Activated T-cell treated with anti-CD3 and anti-CD28 coated beads for 1 hour (primary cell): ENCODE results near the gene KIF13A.

ENCODE experiments used
- DNase-seq: peaks from one replicate; pipeline ENCODE4 v3.0.0-alpha.2; 2020; ENCODE audit warnings: low read depth

Gene KIF13A

DNA sequence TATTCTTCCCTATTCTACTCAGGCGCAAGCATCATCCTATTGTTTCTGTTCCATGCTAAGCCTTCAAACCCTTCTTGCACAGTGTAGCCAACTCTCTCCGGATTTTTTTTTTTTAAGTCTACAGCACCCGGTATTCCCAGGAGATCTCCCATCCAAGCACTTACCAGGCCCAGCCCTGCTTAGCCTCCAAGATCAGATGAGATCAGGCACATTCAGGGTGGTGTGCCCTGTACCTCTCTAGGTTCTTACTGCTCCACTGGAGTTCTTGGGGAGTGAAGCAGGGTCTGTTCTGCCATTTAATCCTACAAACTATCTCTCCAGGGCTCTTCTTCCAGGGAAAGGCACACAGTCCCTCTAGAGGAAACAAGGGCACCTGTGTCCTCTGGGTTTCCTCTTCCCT is 265.8 kb downstream of the KIF13A start:
- no peak for DNase-seq

DNA sequence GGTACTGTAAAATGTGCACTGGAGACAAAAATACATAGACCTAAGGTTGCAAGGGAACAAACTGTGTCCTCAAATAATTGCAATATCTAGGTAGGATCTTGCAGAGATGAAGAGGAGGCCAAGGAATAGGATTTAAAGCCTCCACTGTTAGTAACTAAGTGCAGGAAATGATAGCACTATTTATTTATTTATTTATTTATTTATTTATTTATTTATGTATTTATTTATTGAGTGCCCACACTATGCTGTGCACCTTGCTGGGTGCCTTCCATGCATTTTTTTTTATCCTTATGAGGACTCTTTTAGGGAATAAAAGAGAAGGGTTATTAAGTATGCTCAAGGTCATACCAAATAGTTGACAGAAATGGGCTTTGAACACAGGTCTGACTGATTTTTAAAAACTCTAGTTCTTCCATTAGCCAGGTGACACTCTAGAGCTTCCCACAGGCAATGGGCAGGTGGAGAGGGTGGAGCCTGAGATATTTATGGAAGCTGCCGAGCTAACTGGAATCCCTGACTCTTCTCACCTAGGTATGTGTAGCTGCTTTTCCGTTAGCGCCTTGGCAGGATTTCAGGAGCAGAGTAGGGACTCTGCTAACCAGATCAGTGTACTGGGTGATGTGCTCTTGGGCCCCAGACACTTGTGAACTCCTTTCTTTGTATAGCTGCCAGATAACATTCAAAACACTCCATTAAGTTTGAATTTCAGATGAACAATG is 268.0 kb downstream of the KIF13A start:
- DNase-seq: no peak

DNA sequence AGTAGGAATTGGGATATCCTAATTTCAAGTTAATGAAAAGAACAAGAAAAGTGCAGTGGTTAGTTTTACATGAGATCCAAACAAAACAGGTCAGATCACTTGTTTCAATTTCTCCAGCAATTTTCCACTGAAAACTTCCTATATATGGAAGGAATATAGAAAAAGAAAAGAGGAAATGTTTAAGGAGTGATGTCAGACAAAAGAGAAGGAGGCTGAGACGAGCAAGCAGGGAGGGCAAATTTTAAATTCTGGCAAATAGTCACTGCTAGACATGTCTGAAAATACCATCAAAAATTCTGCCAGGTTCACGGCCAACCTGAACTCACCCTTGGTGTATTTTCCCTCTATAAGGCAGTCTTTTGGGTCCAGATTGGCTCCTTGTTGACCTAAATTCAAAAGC is 271.2 kb downstream of the KIF13A start:
- DNase-seq: no peak

DNA sequence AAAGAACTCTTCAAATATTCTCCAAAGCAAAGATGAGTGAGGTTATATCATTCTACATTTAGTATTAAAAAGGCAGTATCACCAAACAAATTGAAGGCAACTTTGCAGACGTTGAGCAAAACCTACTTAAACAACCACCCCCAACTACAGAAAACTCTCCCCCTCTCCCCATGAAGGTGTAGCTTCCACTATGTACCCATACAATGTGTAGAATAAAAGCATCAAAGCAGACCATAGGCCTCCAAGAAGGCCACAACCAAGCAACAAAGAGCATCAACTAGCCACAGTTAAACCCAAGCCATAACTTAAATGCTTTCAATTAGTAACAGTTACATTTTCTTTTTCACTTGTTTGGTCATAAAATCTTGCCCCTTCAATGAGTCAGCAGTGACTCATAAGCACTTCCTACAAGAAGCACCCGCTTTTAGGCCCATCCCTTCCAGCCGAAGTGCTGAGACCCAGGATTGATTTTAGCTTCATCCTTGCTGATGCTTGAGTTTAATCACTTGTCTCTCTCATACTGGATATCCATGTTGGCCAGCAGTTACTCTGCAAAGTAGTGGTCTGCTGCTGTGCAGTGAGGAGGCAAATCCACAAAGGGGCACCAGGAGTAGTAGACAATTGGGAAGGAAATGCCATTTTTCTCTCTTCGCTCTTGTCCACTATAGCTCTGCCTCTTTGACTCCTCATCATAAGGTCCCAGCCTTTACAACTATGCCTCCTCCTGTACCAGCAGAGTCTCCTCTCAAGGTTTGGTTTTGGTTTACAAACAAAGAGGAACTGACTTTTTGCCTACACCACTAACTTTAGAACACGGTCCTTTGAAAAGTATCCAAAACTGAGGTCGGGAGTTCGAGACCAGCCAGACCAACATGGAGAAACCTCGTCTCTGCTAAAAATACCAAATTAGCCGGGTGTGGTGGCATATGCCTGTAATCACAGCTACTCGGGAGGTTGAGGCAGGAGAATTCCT is 272.3 kb downstream of the KIF13A start:
- DNase-seq: no peak

DNA sequence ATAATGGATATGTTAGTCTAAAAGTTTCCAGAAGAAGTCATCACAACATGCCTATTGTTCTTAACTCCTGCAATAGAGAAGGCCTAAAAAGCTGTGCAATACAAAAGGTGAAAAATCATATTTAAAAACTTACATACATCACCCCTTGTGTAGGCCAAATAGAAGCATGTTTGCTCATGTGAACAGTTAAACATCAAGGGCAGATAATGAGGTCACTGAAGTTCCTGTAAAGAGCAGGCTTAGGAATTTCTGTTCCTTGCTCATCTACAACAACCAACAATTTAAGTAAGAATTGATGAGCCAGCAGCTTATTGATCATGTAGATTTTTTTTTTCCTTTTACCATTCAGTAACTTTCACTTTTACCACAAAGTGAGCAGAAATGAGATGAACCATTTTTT is 273.3 kb downstream of the KIF13A start:
- DNase-seq: no peak

DNA sequence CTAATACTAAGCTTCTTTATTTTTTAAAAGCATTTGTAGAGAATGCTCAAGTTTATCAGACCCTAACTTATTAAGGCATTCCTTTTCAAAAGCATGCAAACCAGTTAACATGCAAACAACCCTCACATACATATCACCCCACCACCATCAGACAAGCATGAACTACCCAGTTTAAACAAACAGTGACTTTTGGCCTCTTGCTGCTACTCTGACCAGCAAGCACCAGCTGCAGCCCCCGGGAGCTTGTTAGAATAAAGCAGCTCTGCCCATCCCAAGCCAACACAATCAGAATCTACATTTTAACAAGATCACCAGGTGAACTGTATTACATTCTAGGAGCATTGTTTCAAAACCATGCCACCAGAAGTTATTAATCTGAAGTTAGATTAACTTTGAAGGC is 274.9 kb downstream of the KIF13A start:
- no peak for DNase-seq

DNA sequence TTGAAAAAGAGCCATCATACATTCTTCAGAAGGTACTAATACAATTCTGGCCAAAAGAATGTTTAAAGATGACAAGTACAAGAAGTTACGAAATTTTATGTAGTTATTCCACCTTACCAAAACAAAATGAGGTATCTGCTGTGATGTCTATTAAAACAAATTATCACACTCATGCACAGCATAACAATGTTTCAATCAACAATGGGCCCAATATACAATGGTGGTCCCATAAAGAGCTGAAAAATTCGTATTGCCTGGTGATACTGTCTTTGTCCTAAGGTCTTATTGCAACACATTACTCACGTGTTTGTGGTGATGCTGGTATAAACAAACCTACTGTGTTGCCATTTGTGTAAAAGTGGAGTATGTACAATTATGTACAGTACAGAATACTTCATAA is 277.1 kb downstream of the KIF13A start:
- DNase-seq: no peak

DNA sequence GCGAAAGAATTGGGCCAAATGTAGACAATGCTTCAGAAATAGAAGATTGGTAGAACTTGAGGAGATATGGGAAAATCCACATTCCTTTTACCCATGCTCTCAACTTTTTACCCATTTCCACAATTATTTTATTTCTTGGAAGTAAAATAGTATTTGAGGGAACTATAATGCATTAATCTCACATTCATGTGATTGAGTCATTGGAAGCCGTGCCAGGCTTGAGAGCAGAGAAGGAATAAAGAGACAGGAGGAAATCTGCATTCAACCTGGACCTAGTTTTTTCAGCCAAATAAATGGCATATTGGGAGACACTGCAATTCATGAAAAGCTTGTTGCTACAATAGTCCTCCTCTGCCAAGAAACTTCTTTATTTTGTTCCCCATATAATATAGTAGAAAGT is 278.0 kb downstream of the KIF13A start:
- DNase-seq: no peak
